Muscle of leg (tissue), 11 donors: ENCODE results near the gene PYCR2. TPM values are rescaled to one million over a fixed set of nuclear protein-coding genes. Genes with fewer than 3 reads are reported as not detected.

ENCODE experiments used
- DNase-seq: peaks from one replicate; pipeline ENCODE4 v3.0.0; 2013
- H3K27ac ChIP-seq: one replicate; pipeline ENCODE4 v1.5.1; 2013; ENCODE audit warnings: mild to moderate bottlenecking, low read length, control low read depth
- H3K27me3 ChIP-seq: one replicate; pipeline ENCODE4 v1.6.1; 2013; ENCODE audit warnings: low read length; ENCODE audit not compliant: control insufficient read depth, insufficient read depth
- H3K36me3 ChIP-seq: one replicate; pipeline ENCODE4 v1.6.1; 2013; ENCODE audit warnings: low read length; ENCODE audit not compliant: control insufficient read depth, insufficient read depth
- H3K4me1 ChIP-seq: one replicate; pipeline ENCODE4 v1.6.1; 2013; ENCODE audit warnings: low read length; ENCODE audit not compliant: control insufficient read depth, insufficient read depth
- H3K4me3 ChIP-seq: one replicate; pipeline ENCODE4 v1.5.1; 2013; ENCODE audit warnings: low read length, control low read depth
- H3K9me3 ChIP-seq: replicated peaks from 2 replicates; pipeline ENCODE4 v1.6.1; 2013; ENCODE audit warnings: low read depth, low read length; ENCODE audit not compliant: control insufficient read depth
- WGBS: methylation state at CpG from one replicate; pipeline ENCODE4 v1.1.5; 2013; ENCODE audit warnings: missing lambda C conversion rate; ENCODE audit not compliant: insufficient coverage; 5-methylcytosine and 5-hydroxymethylcytosine counted together
- polyA plus RNA-seq, 8 donors: library from polyadenylated mRNA; unstranded; fragments of 120-200 nt; gene quantifications; one replicate each; pipeline versions ENCODE4 v1.2.1 to v1.2.3, GENCODE V29; 2013; ENCODE audit warnings: inconsistent platforms in 1 of 8, low replicate concordance in 1 of 8; ENCODE audit not compliant: insufficient read length in 8 of 8, insufficient read depth in 1 of 8
- total RNA-seq: library from RNA; stranded (reverse); fragments of 120-200 nt; gene quantifications from one replicate; pipeline ENCODE4 v1.2.4, GENCODE V29; 2013

The PYCR2 gene
- total and polyA plus RNA-seq, 9 donors: 21.8 to 37.0 (median 35.0) TPM

GRCh38 chr1:225908773-225909172 lies 15.3 kb downstream of the PYCR2 start:
- 100% methylated on average over 1 of the region's 2 CpGs for WGBS
- H3K27ac ChIP-seq: no peak overlapping the region
- H3K27me3 ChIP-seq: no peaks in the 10 kb centered on the region
- H3K9me3 ChIP-seq: no peaks in the 10 kb centered on the region
- H3K4me1 ChIP-seq: peaks cover 3% of the 10 kb centered on the region
- H3K36me3 ChIP-seq: peaks cover 4% of the 10 kb centered on the region
- DNase-seq: no peak
- no peak overlapping the region for H3K4me3 ChIP-seq

GRCh38 chr1:225908013-225908640 lies 15.9 kb downstream of the PYCR2 start:
- DNase-seq: no peak

GRCh38 chr1:225907341-225907740 lies 16.7 kb downstream of the PYCR2 start:
- WGBS: 74% methylated on average over 7 of the region's 7 CpGs
- DNase-seq: no peak
- H3K4me3 ChIP-seq: no peak overlapping the region
- no peaks in the 10 kb centered on the region for H3K27me3 ChIP-seq
- H3K36me3 ChIP-seq: peaks cover 2% of the 10 kb centered on the region
- no peak overlapping the region for H3K27ac ChIP-seq
- H3K4me1 ChIP-seq: peaks cover 3% of the 10 kb centered on the region
- no peaks in the 10 kb centered on the region for H3K9me3 ChIP-seq

More at GRCh38 chr1:225908013-225908640, 15.9 kb downstream of the PYCR2 start:
- no peaks in the 10 kb centered on the region for H3K9me3 ChIP-seq
- H3K36me3 ChIP-seq: peaks cover 3% of the 10 kb centered on the region
- no peak overlapping the region for H3K27ac ChIP-seq
- no peak overlapping the region for H3K4me3 ChIP-seq
- H3K4me1 ChIP-seq: peaks cover 3% of the 10 kb centered on the region
- WGBS: 83% methylated on average over 5 of the region's 5 CpGs
- H3K27me3 ChIP-seq: no peaks in the 10 kb centered on the region

- H3K4me3 ChIP-seq: no peak overlapping the region
- no peak overlapping the region for H3K27ac ChIP-seq
- 84% methylated on average over 5 of the region's 6 CpGs for WGBS
Measured at GRCh38 chr1:225906467-225906866, 17.6 kb downstream of the PYCR2 start.

GRCh38 chr1:225903623-225904022 lies 20.4 kb downstream of the PYCR2 start:
- no peaks in the 10 kb centered on the region for H3K9me3 ChIP-seq
- WGBS: 85% methylated on average over 4 of the region's 4 CpGs
- no peaks in the 10 kb centered on the region for H3K36me3 ChIP-seq
- DNase-seq: no peak
- H3K27ac ChIP-seq: no peak overlapping the region
- H3K27me3 ChIP-seq: no peaks in the 10 kb centered on the region
- H3K4me1 ChIP-seq: peaks cover 6% of the 10 kb centered on the region
- H3K4me3 ChIP-seq: no peak overlapping the region

More at GRCh38 chr1:225906467-225906866, 17.6 kb downstream of the PYCR2 start:
- H3K9me3 ChIP-seq: no peaks in the 10 kb centered on the region
- H3K27me3 ChIP-seq: no peaks in the 10 kb centered on the region
- DNase-seq: no peak
- H3K36me3 ChIP-seq: no peaks in the 10 kb centered on the region
- peaks cover 3% of the 10 kb centered on the region for H3K4me1 ChIP-seq

- Histone ChIP-seq H3K36me3 (no peaks in the 10 kb centered on the region), H3K4me1 (peaks cover 6% of the 10 kb centered on the region), H3K27me3 (no peaks in the 10 kb centered on the region), H3K4me3 (no peak overlapping the region), H3K9me3 (no peaks in the 10 kb centered on the region), H3K27ac (no peak overlapping the region)
- WGBS: 17% methylated on average over 2 of the region's 4 CpGs
- no peak for DNase-seq
Measured at GRCh38 chr1:225899044-225899925, 24.8 kb downstream of the PYCR2 start.

- no peak overlapping the region for H3K27ac ChIP-seq
- no peaks in the 10 kb centered on the region for H3K27me3 ChIP-seq
- no peaks in the 10 kb centered on the region for H3K9me3 ChIP-seq
- no peaks in the 10 kb centered on the region for H3K36me3 ChIP-seq
- no peak for DNase-seq
- H3K4me1 ChIP-seq: peaks cover 6% of the 10 kb centered on the region
- H3K4me3 ChIP-seq: no peak overlapping the region
- 84% methylated on average over 10 of the region's 19 CpGs for WGBS
Measured at GRCh38 chr1:225897595-225898514, 26.2 kb downstream of the PYCR2 start.

GRCh38 chr1:225896937-225897549 lies 27.0 kb downstream of the PYCR2 start:
- DNase-seq: no peak
- WGBS: 65% methylated on average over 7 of the region's 7 CpGs
- H3K27ac ChIP-seq: no peak overlapping the region

GRCh38 chr1:225896494-225896893 lies 27.6 kb downstream of the PYCR2 start:
- H3K4me3 ChIP-seq: no peak overlapping the region
- no peak for DNase-seq
- H3K4me1 ChIP-seq: peaks cover 6% of the 10 kb centered on the region
- no CpG with 5 or more reads among the region's 5 CpGs for WGBS
- H3K36me3 ChIP-seq: no peaks in the 10 kb centered on the region
- H3K27ac ChIP-seq: no peak overlapping the region
- no peaks in the 10 kb centered on the region for H3K27me3 ChIP-seq
- no peaks in the 10 kb centered on the region for H3K9me3 ChIP-seq

More at GRCh38 chr1:225896937-225897549, 27.0 kb downstream of the PYCR2 start:
- H3K4me1 ChIP-seq: peaks cover 6% of the 10 kb centered on the region
- H3K36me3 ChIP-seq: no peaks in the 10 kb centered on the region
- no peaks in the 10 kb centered on the region for H3K27me3 ChIP-seq
- H3K4me3 ChIP-seq: no peak overlapping the region
- H3K9me3 ChIP-seq: no peaks in the 10 kb centered on the region
